VCaP (cell line): ENCODE results near the gene FRK.

Experiments
- H3K27ac ChIP-seq: fragments of 450-650 bp; 2 replicates; pipeline ENCODE4 v1.5.1; 2017
- TF ChIP-seq, protein P1 (sequence below): fragments of 450-650 bp; conservative IDR thresholded peaks from 2 replicates; pipeline ENCODE4 v1.5.1; 2017; ENCODE audit warnings: mild to moderate bottlenecking, moderate library complexity

Gene FRK

DNA sequence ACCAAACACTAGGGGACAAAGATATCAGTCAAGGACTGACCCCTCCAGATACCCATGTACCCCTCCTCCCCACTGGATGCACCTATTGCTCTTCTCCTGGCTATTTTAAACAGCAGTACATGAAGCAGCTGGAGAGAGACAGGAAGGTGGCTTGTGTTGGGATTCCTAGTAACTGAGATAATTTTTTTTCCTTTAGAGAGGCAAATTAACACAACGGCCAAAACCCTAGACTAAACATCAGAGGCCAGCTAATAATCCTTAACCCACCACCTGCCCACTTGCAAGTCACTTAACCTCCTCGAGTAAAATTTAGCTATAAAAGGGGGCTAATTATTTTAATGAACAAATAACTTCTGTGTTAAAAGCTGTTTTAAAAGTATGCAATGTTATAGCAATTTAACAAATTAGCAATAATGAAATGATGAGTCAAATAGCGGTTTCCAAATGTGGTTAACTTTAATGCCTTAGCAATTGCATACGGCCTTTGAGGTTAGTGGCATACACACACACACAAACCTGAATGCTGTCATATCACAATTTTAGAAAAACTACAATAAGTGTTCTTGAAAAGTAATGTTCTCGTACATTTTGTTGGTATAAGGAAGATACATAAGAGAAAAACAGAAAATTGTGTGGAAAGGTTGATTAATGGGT, 151.7 kb downstream of the FRK start:
- TF ChIP-seq, protein P1, sequence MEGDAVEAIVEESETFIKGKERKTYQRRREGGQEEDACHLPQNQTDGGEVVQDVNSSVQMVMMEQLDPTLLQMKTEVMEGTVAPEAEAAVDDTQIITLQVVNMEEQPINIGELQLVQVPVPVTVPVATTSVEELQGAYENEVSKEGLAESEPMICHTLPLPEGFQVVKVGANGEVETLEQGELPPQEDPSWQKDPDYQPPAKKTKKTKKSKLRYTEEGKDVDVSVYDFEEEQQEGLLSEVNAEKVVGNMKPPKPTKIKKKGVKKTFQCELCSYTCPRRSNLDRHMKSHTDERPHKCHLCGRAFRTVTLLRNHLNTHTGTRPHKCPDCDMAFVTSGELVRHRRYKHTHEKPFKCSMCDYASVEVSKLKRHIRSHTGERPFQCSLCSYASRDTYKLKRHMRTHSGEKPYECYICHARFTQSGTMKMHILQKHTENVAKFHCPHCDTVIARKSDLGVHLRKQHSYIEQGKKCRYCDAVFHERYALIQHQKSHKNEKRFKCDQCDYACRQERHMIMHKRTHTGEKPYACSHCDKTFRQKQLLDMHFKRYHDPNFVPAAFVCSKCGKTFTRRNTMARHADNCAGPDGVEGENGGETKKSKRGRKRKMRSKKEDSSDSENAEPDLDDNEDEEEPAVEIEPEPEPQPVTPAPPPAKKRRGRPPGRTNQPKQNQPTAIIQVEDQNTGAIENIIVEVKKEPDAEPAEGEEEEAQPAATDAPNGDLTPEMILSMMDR: no peak
- H3K27ac ChIP-seq: no peak overlapping the region

DNA sequence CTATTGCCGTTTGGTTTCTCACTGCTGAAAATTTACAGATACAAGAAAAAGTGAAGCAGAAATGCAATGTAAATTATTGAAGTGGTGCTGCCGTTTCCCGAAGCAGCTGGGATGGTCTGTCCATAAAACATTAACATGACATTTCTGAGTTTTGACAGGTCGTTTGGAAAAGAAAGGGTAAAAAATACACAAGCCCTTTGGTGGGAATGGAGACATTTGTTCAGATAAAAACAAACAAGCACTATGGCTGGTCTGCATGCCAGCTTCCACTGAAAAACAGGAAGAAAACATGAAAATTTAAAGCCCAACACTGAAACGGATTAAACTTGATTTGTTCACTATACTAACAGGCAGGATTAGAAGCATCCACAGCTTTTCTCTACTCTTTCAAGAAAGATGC, 155.2 kb downstream of the FRK start:
- no peak overlapping the region for H3K27ac ChIP-seq
- TF ChIP-seq, protein P1: no peak

DNA sequence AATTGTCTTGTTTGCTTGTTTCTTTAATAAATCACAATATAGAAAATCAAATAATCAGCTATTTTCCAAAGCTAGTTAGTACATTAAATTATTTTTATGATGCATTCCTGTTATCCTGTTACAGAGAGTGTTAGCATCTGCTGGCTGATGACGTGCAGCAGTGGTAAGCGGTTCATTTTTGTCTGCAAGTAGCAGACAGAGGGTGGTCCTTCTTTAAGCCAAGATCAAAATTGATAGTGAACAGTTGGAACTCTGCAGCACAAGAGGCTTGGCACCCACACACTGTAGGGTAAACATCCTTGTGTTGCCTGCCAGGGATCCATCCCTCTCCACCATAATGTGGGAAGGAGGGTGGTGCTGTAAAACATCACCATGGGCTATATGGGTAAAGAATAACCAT, 158.3 kb downstream of the FRK start:
- TF ChIP-seq, protein P1: no peak

DNA sequence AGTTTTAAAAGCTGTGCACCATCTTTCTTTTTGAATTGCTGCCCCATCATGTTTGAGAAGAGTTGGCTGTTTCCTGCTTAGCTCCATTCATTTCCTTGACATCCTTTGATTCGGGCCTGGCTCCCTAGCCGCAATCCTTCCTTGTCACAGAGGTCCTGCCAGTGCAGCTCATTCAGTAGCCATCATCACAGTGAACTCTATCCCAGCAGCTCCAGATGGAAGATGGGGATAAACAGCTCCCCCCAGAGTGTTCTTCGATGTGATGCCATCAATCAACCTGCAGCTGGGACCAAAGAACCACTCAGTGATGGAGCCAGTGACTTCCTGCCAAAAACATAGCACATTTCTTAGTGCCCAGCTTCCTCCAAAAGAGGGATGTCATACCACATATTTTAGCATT, 158.8 kb downstream of the FRK start:
- TF ChIP-seq, protein P1: no peak
- no peak overlapping the region for H3K27ac ChIP-seq

More for the DNA sequence above, 158.3 kb downstream of the FRK start:
- no peak overlapping the region for H3K27ac ChIP-seq

DNA sequence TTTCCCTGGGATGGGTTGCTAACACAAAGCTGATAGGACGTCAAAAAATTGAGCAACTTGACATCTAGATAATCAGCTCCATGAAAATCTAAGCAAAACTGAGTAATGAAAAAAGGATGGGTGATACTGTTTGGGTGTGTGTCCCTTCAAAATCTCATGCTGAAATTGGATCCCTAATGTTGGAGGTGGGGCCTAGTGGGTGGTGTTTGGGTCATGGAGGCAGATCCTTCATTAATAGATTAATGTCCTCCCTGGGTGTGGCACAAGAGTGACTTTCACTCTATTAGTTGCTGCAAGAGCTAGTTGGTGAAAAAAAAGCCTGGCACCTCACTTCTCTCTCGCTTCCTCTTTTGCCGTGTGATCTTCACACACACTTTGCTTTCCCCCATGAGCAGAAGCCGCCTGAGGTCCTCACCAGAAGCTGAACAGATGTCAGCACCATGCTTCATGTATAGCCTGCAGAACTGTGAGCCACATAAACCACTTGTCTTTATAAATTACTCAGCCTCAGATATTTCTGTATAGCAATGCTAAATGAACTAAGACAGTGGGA, 160.9 kb downstream of the FRK start:
- TF ChIP-seq, protein P1: no peak

DNA sequence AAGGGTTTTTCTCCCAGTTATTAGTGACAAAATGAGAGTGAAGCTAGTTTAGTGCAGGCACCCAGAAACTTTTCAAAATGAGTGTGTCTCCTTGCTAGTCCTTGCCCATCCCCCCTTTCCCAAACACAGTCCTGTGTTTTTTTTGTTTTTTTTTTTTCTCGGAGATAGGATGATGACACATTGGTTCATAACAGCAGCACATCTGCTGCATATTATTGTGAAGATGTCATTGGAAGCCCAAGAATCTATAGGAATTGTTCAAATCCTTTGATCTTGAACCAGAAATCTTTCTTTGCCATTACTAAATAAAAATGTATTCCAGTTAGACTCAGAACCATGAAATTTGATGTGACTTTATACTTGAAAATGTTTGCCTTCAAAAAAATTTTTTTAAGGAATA, 162.4 kb downstream of the FRK start:
- H3K27ac ChIP-seq: no peak overlapping the region
- TF ChIP-seq, protein P1: no peak

More for the DNA sequence above, 160.9 kb downstream of the FRK start:
- no peak overlapping the region for H3K27ac ChIP-seq

DNA sequence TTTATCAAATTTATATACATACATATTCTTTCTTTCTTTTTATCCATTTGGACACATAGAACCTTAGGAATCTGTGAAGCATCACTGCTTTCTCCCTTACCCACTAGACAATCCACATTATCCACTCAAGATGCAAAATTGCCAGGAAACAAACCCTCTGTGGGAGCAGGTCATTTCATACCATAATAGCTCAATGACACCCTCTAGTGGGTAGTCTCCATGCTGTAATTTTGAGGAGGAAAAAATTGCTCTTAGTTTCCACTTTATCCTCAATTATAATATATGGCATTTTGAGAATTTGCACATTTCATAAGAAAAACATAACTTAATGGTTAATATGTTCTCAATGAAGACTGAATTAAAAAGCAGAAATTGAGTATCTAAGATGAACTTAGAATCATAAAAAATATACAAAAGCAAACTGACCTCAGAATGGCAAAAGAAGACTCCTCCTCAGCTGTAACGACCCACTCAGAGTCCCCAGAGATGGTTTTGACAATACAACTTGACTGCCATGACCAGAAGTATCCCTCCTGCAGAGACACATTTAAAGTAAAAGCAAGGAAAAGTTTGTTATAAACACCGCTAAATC, 164.1 kb downstream of the FRK start:
- H3K27ac ChIP-seq: no peak overlapping the region
- TF ChIP-seq, protein P1: peak; percentile 91
